H1 (cell line): ENCODE data around the gene ZNF283. TPM values are rescaled to one million over a fixed set of nuclear protein-coding genes. Genes with fewer than 3 reads are reported as not detected.

ENCODE experiments used
- CTCF ChIA-PET: fragments of 300-600 bp; sonication (Branson Sonifier 250); formaldehyde crosslinking; loops from one replicate; lab custom pipeline; 2021; ENCODE audit not compliant: partially characterized antibody; lab: Charles Lee
- POLR2A ChIA-PET: fragments of 300-600 bp; sonication (Branson Sonifier 250); formaldehyde crosslinking; loops from one replicate; lab custom pipeline; 2021; ENCODE audit warnings: inconsistent platforms; ENCODE audit not compliant: partially characterized antibody; lab: Charles Lee
- DNase-seq, 2 experiments: peaks; one replicate each; pipeline versions ENCODE4 v3.0.0 to v3.0.0-alpha.2; 2010 to 2022; ENCODE audit warnings: low spot score in 2 of 2, low read depth in 1 of 2, mixed read lengths in 1 of 2
- FAIRE-seq: peaks from 2 replicates; lab custom pipeline; 2011; peaks lifted over from hg19 to GRCh38; lab: Jason Lieb, UNC
- H2AFZ ChIP-seq: 2 replicates; pipeline ENCODE4 v1.8.1; 2012; ENCODE audit warnings: low read length, inconsistent platforms
- H2AK5ac ChIP-seq: 2 replicates; pipeline ENCODE4 v1.6.1; 2013; ENCODE audit warnings: low read depth, low read length
- H2BK120ac ChIP-seq: replicated peaks from 2 replicates; pipeline ENCODE3; 2013; ENCODE audit warnings: low read depth, low read length, inconsistent platforms
- H2BK12ac ChIP-seq: 2 replicates; pipeline ENCODE4 v1.6.1; 2013; ENCODE audit warnings: low read depth, low read length
- H2BK15ac ChIP-seq: 2 replicates; pipeline ENCODE4 v1.6.1; 2013; ENCODE audit warnings: low read length
- H2BK20ac ChIP-seq: 2 replicates; pipeline ENCODE4 v1.6.1; 2013; ENCODE audit warnings: low read length
- H2BK5ac ChIP-seq: 2 replicates; pipeline ENCODE4 v1.6.1; 2013; ENCODE audit warnings: low read depth, low read length
- H3K14ac ChIP-seq: 2 replicates; pipeline ENCODE4 v1.6.1; 2013; ENCODE audit warnings: inconsistent platforms; ENCODE audit not compliant: insufficient read length
- H3K18ac ChIP-seq: 2 replicates; pipeline ENCODE4 v1.6.1; 2013; ENCODE audit warnings: low read length; ENCODE audit errors: extremely low read depth
- H3K23ac ChIP-seq: 2 replicates; pipeline ENCODE4 v1.6.1; 2013; ENCODE audit warnings: inconsistent platforms; ENCODE audit not compliant: insufficient read length
- H3K23me2 ChIP-seq: 2 replicates; pipeline ENCODE4 v1.6.1; 2013; ENCODE audit warnings: low read depth, low read length
- H3K27ac ChIP-seq: 2 replicates; pipeline ENCODE4 v1.6.1; 2011; ENCODE audit warnings: low read depth, low read length, inconsistent platforms
- H3K27me3 ChIP-seq, 4 experiments: replicated peaks in 1 of 4; 1 replicate in 1 of 4; 2 replicates in 3 of 4; pipeline versions ENCODE4 v1.6.1 to v1.8.1; 2011 to 2013; ENCODE audit warnings: low read length in 3 of 4, mild to moderate bottlenecking in 3 of 4, inconsistent platforms in 2 of 4, mixed read lengths in 2 of 4, moderate library complexity in 1 of 4; ENCODE audit not compliant: control insufficient read depth in 3 of 4, insufficient read depth in 3 of 4; ENCODE audit errors: extremely low read depth in 1 of 4
- H3K36me3 ChIP-seq, 4 experiments: 2 replicates each; pipeline versions ENCODE4 v1.6.1 to v1.8.1; 2011 to 2013; ENCODE audit warnings: mild to moderate bottlenecking in 4 of 4, low read length in 3 of 4, moderate library complexity in 2 of 4, control low read depth in 1 of 4, inconsistent platforms in 1 of 4; ENCODE audit not compliant: insufficient read depth in 4 of 4, control insufficient read depth in 2 of 4
- H3K4ac ChIP-seq: replicated peaks from 2 replicates; pipeline ENCODE3; 2013; ENCODE audit warnings: low read length, low read depth, mixed read lengths, inconsistent platforms; ENCODE audit not compliant: insufficient read length
- H3K4me1 ChIP-seq, 4 experiments: replicated peaks in 1 of 4; 1 replicate in 1 of 4; 2 replicates in 3 of 4; pipeline versions ENCODE4 v1.6.1 to v1.8.1; 2011 to 2013; ENCODE audit warnings: low read length in 3 of 4, inconsistent platforms in 2 of 4, mixed read lengths in 1 of 4; ENCODE audit not compliant: insufficient read depth in 4 of 4, control insufficient read depth in 3 of 4
- H3K4me2 ChIP-seq, 2 experiments: 2 replicates each; pipeline versions ENCODE4 v1.6.1 to v1.8.1; 2011 to 2013; ENCODE audit warnings: low read depth in 2 of 2, low read length in 2 of 2, control low read depth in 1 of 2, inconsistent platforms in 1 of 2, mild to moderate bottlenecking in 1 of 2; ENCODE audit not compliant: insufficient read depth in 1 of 2
- H3K4me3 ChIP-seq, 4 experiments: fragments of 200-600, 300-600 bp in 1 of 4; sonication (generic), shearing (Covaris generic), sonication (Bioruptor Twin) in 1 of 4; 2 replicates each; pipeline versions ENCODE4 v1.5.1 to v1.8.1; 2011 to 2016; ENCODE audit warnings: low read length in 4 of 4, low read depth in 3 of 4, control low read depth in 2 of 4, inconsistent platforms in 2 of 4, mild to moderate bottlenecking in 2 of 4, mixed read lengths in 1 of 4, moderate library complexity in 1 of 4; ENCODE audit not compliant: insufficient read depth in 2 of 4; ENCODE audit errors: extremely low read depth in 1 of 4
- H3K56ac ChIP-seq: replicated peaks from 2 replicates; pipeline ENCODE3; 2013; ENCODE audit warnings: low read depth, mild to moderate bottlenecking, mixed read lengths, low read length, inconsistent platforms; ENCODE audit not compliant: insufficient read length
- H3K79me1 ChIP-seq: 2 replicates; pipeline ENCODE4 v1.6.1; 2013; ENCODE audit warnings: low read depth, low read length, control low read depth
- H3K79me2 ChIP-seq, 2 experiments: 2 replicates each; pipeline versions ENCODE4 v1.6.1 to v1.8.1; 2012 to 2013; ENCODE audit warnings: low read length in 2 of 2, mild to moderate bottlenecking in 2 of 2, inconsistent platforms in 1 of 2; ENCODE audit not compliant: insufficient read depth in 2 of 2, control insufficient read depth in 1 of 2
- H3K9ac ChIP-seq, 4 experiments: replicated peaks in 1 of 4; 1 replicate in 1 of 4; 2 replicates in 3 of 4; pipeline versions ENCODE4 v1.6.1 to v1.8.1; 2011 to 2013; ENCODE audit warnings: low read depth in 3 of 4, low read length in 3 of 4, control low read depth in 2 of 4, mild to moderate bottlenecking in 2 of 4, moderate library complexity in 2 of 4, inconsistent platforms in 1 of 4; ENCODE audit errors: extremely low read depth in 1 of 4
- H3K9me3 ChIP-seq, 2 experiments: 2 replicates each; pipeline versions ENCODE4 v1.6.1 to v1.8.1; 2012 to 2013; ENCODE audit warnings: mild to moderate bottlenecking in 2 of 2, moderate library complexity in 2 of 2, control low read depth in 1 of 2, inconsistent platforms in 1 of 2, low read depth in 1 of 2, low read length in 1 of 2, mixed read lengths in 1 of 2; ENCODE audit not compliant: insufficient read depth in 2 of 2
- H4K20me1 ChIP-seq, 2 experiments: replicated peaks in 1 of 2; 2 replicates each; pipeline versions ENCODE3 to v1.8.1; 2011 to 2013; ENCODE audit warnings: inconsistent platforms in 2 of 2, low read length in 2 of 2, mild to moderate bottlenecking in 1 of 2; ENCODE audit not compliant: insufficient read depth in 2 of 2, control insufficient read depth in 1 of 2
- H4K5ac ChIP-seq: 2 replicates; pipeline ENCODE4 v1.6.1; 2013; ENCODE audit warnings: low read length, low read depth, mixed read lengths, inconsistent platforms; ENCODE audit not compliant: insufficient read length
- H4K8ac ChIP-seq: 2 replicates; pipeline ENCODE4 v1.8.0; 2013; ENCODE audit warnings: mild to moderate bottlenecking, moderate library complexity, low read length, inconsistent platforms; ENCODE audit not compliant: insufficient read depth; ENCODE audit errors: extremely low read depth
- H4K91ac ChIP-seq: replicated peaks from 2 replicates; pipeline ENCODE3; 2013; ENCODE audit warnings: low read length, mixed read lengths, inconsistent platforms; ENCODE audit not compliant: insufficient read length
- BACH1 ChIP-seq: IDR thresholded peaks from 2 replicates; pipeline ENCODE4 v1.6.1; 2012; ENCODE audit warnings: low read length, improper control_type of control experiment
- E2F6 ChIP-seq: IDR thresholded peaks from 2 replicates; pipeline ENCODE4 v1.6.1; 2012; ENCODE audit warnings: inconsistent platforms
- EGR1 ChIP-seq: IDR thresholded peaks from 2 replicates; pipeline ENCODE4 v1.6.1; 2011; ENCODE audit warnings: low read depth, low read length, borderline replicate concordance
- EP300 ChIP-seq, 2 experiments: IDR thresholded peaks; 1 replicate in 1 of 2; 2 replicates in 1 of 2; pipeline ENCODE4 v1.6.1; 2011 to 2012; ENCODE audit warnings: low read depth in 2 of 2, low read length in 2 of 2, mild to moderate bottlenecking in 2 of 2, borderline replicate concordance in 1 of 2, inconsistent platforms in 1 of 2, moderate library complexity in 1 of 2
- FOSL1 ChIP-seq: IDR thresholded peaks from 2 replicates; pipeline ENCODE4 v1.6.1; 2011; ENCODE audit warnings: mild to moderate bottlenecking, low read depth, low read length, moderate library complexity; ENCODE audit not compliant: insufficient read depth
- RBBP5 ChIP-seq: IDR thresholded peaks from 2 replicates; pipeline ENCODE4 v1.7.1; 2012; ENCODE audit warnings: low read depth, mild to moderate bottlenecking, inconsistent platforms, low read length, moderate library complexity, borderline replicate concordance
- SIRT6 ChIP-seq: IDR thresholded peaks from one replicate; pipeline ENCODE4 v1.7.1; 2012; ENCODE audit warnings: low read length, inconsistent platforms
- TAF1 ChIP-seq: IDR thresholded peaks from 2 replicates; pipeline ENCODE4 v1.6.1; 2011; ENCODE audit warnings: mild to moderate bottlenecking, low read depth, low read length
- TAF7 ChIP-seq: optimal IDR thresholded peaks from 2 replicates; pipeline ENCODE3; 2011; ENCODE audit warnings: low read depth, mild to moderate bottlenecking, inconsistent platforms, low read length, moderate library complexity, borderline replicate concordance
- WGBS, 2 experiments: shearing (Covaris generic) in 1 of 2; methylation state at CpG; one replicate each; pipeline versions ENCODE4 v1.1.6 to v1.1.7; 2013 to 2015; ENCODE audit warnings: low lambda C conversion rate in 2 of 2, mixed read lengths in 2 of 2, inconsistent platforms in 1 of 2, low coverage in 1 of 2, missing lambda C conversion rate in 1 of 2; ENCODE audit not compliant: insufficient replicate concordance in 2 of 2, insufficient coverage in 1 of 2, insufficient read length in 1 of 2; ENCODE audit errors: extremely low coverage in 1 of 2, missing lambda C conversion rate in 1 of 2; 5-methylcytosine and 5-hydroxymethylcytosine counted together
- polyA plus RNA-seq, 7 experiments: library from polyadenylated mRNA; depleted of rRNA in 3 of 7; stranded (reverse) in 5 of 7; unstranded in 2 of 7; fragments of >200 nt in 5 of 7; fragments of 200-250 nt in 2 of 7; gene quantifications; 1 replicate in 5 of 7; 2 replicates in 1 of 7; 4 replicates in 1 of 7; pipeline versions ENCODE4 v1.2.1 to v1.2.3, GENCODE V29; 2011 to 2013; ENCODE audit warnings: missing spikeins in 2 of 7, mixed read lengths in 2 of 7
- total RNA-seq: library from RNA; stranded (reverse); fragmentation: NEBNext Ultra II Directional; extraction: Animal tissue kit (Norgen Biotek cat#: 25700); gene quantifications from 2 replicates; pipeline ENCODE4 v1.2.1, GENCODE V29; 2021
- TF ChIP-seq, protein P1 (sequence below): IDR thresholded peaks from 2 replicates; pipeline ENCODE4 v1.6.1; 2012; ENCODE audit warnings: low read length, inconsistent platforms

The ZNF283 gene
- total and polyA plus RNA-seq, 2 of the 8 experiments (the other 6 are each of a cell fraction or from before 2014, with no cell fraction given), result 1.1 to 4.3 TPM

DNA sequence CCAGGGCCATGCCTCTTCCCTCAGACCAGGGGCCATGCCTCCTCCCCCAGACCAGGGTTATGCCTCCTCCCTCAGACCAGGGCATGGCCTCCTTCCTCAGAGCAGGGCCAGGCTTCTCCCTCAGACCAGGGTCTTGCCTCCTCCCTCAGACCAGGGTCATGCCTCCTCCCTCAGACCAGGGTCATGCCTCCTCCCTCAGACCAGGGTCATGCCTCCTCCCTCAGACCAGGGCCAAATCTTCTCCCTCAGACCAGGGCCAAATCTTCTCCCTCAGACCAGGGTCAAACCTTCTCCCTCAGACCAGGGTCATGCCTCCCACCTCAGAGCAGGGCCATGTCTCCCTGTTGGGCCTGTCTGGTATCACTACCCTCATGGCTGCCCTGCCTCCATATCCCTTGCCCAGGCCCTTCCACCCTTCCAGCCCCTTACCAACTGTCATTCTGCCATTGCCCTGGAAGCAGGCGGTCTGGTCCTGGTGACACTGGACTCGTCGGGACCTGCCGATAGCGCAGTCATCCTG, 29.0 kb upstream of the ZNF283 start:
- Histone ChIP-seq H2BK120ac (no peak overlapping the region), H3K79me1 (no peaks in the 10 kb centered on the region), H4K8ac (peak overlapping the region; percentile 62), H3K4me1 (peaks cover 0 to 5% (median 3%) of the 10 kb centered on the region in 4 experiments; a peak in 5 of 7 replicates), H3K9ac (no peak overlapping the region), H2AK5ac (0 out of 2 replicates have a peak overlapping the region, but pooled peaks have one; percentile 58), H3K23me2 (peaks cover 8% of the 10 kb centered on the region), H3K9me3 (no peaks in the 10 kb centered on the region), H2BK20ac (no peak overlapping the region), H2BK12ac (peak overlapping the region; percentile 94; the same call in 1 of the 2 replicates), H4K5ac (no peak overlapping the region), H3K4me2 (peak overlapping the region; percentile 75 to 98), H2BK5ac (no peak overlapping the region), H3K56ac (no peak overlapping the region), H3K14ac (no peak overlapping the region), H3K4ac (no peak overlapping the region), H3K18ac (no peak overlapping the region; the same call in none of the 2 replicates), H4K20me1 (peaks cover 0 to 3% of the 10 kb centered on the region in 2 experiments), H2BK15ac (peak overlapping the region; percentile 92; the same call in 1 of the 2 replicates), H3K79me2 (no peaks in the 10 kb centered on the region), H3K36me3 (no peaks in the 10 kb centered on the region), H3K27me3 (peaks cover 4 to 36% (median 24%) of the 10 kb centered on the region in 4 experiments), H4K91ac (peak overlapping the region; percentile 19), H2AFZ (peak overlapping the region; percentile 92), H3K4me3 (peak overlapping the region; percentile 58 to 69 (median 60)), H3K27ac (no peak overlapping the region), H3K23ac (no peak overlapping the region)
- ChIA-PET CTCF (interaction anchor here (1.4 to 37.0 kb wide), 3 partner anchors 11 to 42 kb away, joined by 3 to 703 read pairs (median 11); partner anchors contain the start of gene SMG9), POLR2A (no interaction called here)
- DNase-seq (no peak), FAIRE-seq (no peak)
- 42% methylated on average over 5 of the region's 5 CpGs; no CpG with 5 or more reads in 1 of the 2 experiments for WGBS, 2 experiments
- TF ChIP-seq EGR1, result no peak
- no peak for TF ChIP-seq BACH1
- TF ChIP-seq EP300 (IDR thresholded peaks at IDR 0.05; ENCODE audit: borderline replicate concordance in 1 of 2, low read depth in 2 of 2, low read length in 2 of 2), result no peak
- TF ChIP-seq RBBP5, result no peak
- TF ChIP-seq, protein P1, sequence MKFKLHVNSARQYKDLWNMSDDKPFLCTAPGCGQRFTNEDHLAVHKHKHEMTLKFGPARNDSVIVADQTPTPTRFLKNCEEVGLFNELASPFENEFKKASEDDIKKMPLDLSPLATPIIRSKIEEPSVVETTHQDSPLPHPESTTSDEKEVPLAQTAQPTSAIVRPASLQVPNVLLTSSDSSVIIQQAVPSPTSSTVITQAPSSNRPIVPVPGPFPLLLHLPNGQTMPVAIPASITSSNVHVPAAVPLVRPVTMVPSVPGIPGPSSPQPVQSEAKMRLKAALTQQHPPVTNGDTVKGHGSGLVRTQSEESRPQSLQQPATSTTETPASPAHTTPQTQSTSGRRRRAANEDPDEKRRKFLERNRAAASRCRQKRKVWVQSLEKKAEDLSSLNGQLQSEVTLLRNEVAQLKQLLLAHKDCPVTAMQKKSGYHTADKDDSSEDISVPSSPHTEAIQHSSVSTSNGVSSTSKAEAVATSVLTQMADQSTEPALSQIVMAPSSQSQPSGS, result no peak
- no peak for TF ChIP-seq SIRT6
- TF ChIP-seq E2F6, result no peak
- no peak for TF ChIP-seq TAF7
- TF ChIP-seq TAF1, result no peak
- no peak for TF ChIP-seq FOSL1
